Activated T-cell treated with anti-CD3 and anti-CD28 coated beads for 48 hours (primary cell): ENCODE results near the gene PGAM2.
"Not testable (repeated sequence)": the region's sequence is repeated elsewhere in the genome, so short reads cannot be mapped to it uniquely, and the experiment has no call there.

Experiments
- DNase-seq: peaks from one replicate; pipeline ENCODE4 v3.0.0-alpha.2; 2020; ENCODE audit warnings: low read depth

The PGAM2 gene

DNA sequence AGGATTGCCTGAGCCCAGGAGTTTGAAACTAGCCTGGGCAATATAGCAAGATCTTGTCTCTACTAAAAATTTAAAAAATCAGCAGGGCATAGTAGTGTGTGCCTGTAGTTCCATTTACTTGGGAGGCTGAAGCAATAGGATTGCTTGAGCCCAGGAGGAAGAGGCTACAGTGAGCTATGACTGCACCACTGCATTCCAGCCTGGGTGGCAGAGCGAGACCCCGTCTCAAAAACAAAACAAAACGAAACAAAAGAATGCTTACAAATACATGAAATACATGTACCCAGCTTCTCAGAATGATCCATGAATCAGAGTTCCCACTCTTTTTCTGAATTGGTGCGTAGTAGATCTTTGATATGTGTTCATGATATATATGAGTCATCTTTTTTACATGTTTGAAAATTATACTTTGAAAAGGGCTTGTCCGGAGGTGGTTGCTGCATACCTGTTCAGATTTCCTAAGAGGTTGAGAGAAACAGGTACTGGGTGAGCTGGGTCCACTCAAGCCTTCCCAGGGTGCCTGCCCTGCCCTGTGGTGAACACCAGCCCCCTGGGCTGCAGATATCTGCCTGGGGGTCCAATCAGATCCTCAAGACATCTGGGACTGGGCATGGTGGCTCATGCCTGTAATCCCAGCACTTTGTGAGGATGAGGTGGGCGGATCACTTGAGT lies 42.4 kb downstream of the PGAM2 start:
- DNase-seq: not testable (repeated sequence)

DNA sequence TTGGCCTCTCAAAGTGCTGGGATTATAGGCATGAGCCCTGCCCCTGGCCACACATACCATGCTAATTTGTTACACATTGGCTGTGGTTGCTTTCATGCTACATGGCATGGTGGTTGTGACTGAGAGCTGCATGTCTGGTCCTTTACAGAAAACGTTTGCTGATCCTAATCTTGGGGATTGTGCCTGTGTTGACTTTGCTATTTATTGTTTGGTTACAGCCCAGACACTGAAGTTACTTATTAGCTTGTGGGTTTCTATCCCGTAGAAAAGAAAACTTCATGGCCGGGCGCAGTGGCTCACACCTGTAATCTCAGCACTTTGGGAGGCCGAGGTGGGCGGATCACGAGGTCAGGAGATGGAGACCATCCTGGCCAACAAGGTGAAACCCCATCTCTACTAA lies 43.3 kb downstream of the PGAM2 start:
- not testable (repeated sequence) for DNase-seq

DNA sequence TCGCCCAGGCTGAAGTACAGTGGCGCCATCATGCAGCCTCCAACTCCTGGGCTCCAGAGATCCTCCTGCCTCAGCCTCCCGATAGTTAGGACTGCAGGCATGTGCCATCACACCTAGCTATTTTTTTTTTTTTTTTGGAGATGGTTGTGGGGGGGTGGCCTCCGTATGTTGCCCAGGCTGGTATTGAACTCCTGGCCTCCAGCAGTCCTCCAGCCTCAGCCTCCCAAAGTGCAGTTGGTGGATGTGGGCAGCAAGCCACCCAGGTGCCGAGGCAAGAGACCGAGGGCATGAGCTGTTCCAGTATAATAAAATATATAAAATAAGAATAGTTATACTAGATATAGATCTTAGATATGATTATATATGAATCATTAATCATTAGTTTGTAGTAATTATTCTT lies 45.5 kb downstream of the PGAM2 start:
- not testable (repeated sequence) for DNase-seq

DNA sequence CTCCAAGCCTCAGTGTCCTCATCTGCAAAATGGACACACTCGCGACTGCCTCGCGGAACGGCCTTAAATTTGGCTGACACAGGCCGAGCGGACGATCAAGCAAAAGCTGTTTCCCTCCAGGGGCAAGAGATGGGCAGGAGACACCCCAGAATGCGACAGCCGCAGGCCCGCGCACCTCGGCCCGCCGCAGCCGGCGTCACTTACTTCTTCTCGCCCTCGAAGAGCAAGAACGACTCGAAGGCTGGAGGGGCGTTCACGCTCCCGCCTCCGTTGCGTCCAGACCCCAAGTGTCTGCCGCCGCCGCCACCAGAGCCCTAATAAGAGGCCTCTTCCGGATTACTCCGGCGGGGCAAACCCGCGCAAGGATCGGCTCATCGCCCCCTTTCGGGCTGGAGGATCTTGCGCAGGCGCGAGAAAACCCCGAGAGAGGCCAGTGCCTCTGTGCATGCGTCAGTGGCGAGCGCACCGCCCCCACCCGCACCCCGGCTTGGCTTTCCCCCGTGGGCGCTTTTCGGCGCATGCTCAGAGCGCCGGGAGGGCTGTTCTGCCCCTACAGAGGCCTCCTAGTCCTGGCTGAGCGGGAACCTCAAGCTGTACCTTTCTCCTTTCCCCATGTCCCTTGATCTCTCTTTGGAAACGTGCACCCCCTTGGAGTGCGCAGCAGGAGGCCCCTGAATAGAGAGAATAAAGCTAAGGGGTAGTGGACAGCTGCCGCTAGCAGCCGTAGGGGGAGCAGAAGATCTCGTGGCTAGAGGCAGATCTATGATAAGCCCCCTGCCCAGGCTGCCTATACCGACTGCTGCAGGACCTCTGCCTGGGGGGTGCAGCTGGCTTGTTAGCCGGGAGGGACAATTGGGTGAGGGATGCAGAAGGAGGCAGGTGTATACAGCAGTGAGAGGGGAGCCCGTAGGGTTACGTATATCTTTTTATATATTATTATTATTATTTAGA lies 46.2 kb downstream of the PGAM2 start:
- peak; percentile 99 for DNase-seq

DNA sequence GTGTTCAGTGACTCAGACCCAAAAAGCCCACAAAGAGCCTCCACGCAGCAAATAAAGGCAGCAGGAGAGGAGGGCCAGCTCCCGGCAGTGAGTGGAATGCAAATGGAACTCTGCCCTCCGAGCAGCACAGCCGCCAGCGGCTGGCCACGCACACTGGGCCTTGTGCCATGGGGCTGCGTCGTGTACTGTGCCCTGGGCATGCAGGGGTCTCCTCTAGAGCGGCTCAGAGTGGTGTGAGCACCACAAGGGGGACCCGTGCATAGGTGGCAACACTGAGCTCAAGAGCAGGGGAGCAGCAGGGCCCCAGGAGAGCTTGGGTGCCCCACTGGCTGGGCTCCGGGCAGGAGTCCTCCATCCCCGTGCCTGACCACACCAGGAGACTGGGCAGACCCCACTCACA lies 50.3 kb downstream of the PGAM2 start:
- DNase-seq: not testable (repeated sequence)
